Chondrocyte (in vitro differentiated cells): ENCODE results near the gene BATF2. TPM values are rescaled to one million over a fixed set of nuclear protein-coding genes. Genes with fewer than 3 reads are reported as not detected.
"Not testable (repeated sequence)": the region's sequence is repeated elsewhere in the genome, so short reads cannot be mapped to it uniquely, and the experiment has no call there.

ENCODE experiments used
- DNase-seq: peaks from one replicate; pipeline ENCODE4 v3.0.0; 2021; ENCODE audit warnings: mixed read lengths, low spot score
- H3K27ac Mint-ChIP-seq: one replicate; pipeline ENCODE4 v1.8.0; 2021; ENCODE audit warnings: mild to moderate bottlenecking, moderate library complexity, mixed read lengths; ENCODE audit not compliant: unreplicated experiment
- H3K27me3 Mint-ChIP-seq: 2 replicates; pipeline ENCODE4 v1.8.0; 2021; ENCODE audit warnings: low read depth, mixed read lengths
- H3K36me3 Mint-ChIP-seq: 2 replicates; pipeline ENCODE4 v1.8.0; 2021; ENCODE audit warnings: low read depth, mixed read lengths
- H3K4me1 Mint-ChIP-seq: 2 replicates; pipeline ENCODE4 v1.8.0; 2021; ENCODE audit warnings: low read depth, mild to moderate bottlenecking, mixed read lengths
- H3K4me3 Mint-ChIP-seq: one replicate; pipeline ENCODE4 v1.8.0; 2021; ENCODE audit warnings: mild to moderate bottlenecking, moderate library complexity, mixed read lengths; ENCODE audit not compliant: unreplicated experiment
- H3K9me3 Mint-ChIP-seq: 2 replicates; pipeline ENCODE4 v1.8.0; 2021; ENCODE audit warnings: low read depth, mixed read lengths
- CTCF ChIP-seq: fragments of 200-600 bp; sonication (generic); IDR thresholded peaks from 2 replicates; pipeline ENCODE4 v1.5.0; 2021; ENCODE audit warnings: antibody characterized with exemption, mild to moderate bottlenecking, moderate library complexity
- total RNA-seq: library from RNA; stranded (reverse); gene quantifications from 3 replicates; pipeline ENCODE4 v1.2.1, GENCODE V29; 2021

BATF2 gene
- total RNA-seq, 1 donor from 2014 or later = not detected

- Mint-ChIP-seq H3K27me3 (no peaks in the 10 kb centered on the region), H3K27ac (no peak overlapping the region), H3K36me3 (no peaks in the 10 kb centered on the region), H3K9me3 (no peaks in the 10 kb centered on the region), H3K4me3 (no peak overlapping the region), H3K4me1 (peaks cover 5% of the 10 kb centered on the region)
- no peak for DNase-seq
- TF ChIP-seq CTCF = no peak
Observed at GRCh38 chr11:64996327-64996709, 453 bp downstream of the BATF2 start.

GRCh38 chr11:64994318-64994717 is 2.5 kb downstream of the BATF2 start:
- no peak overlapping the region for H3K27ac Mint-ChIP-seq
- no peaks in the 10 kb centered on the region for H3K36me3 Mint-ChIP-seq
- H3K4me3 Mint-ChIP-seq = no peak overlapping the region
- peaks cover 11% of the 10 kb centered on the region for H3K4me1 Mint-ChIP-seq
- DNase-seq = no peak
- H3K9me3 Mint-ChIP-seq = no peaks in the 10 kb centered on the region
- H3K27me3 Mint-ChIP-seq = no peaks in the 10 kb centered on the region
- no peak for TF ChIP-seq CTCF

- TF ChIP-seq CTCF = no peak
- DNase-seq = no peak
- Mint-ChIP-seq H3K27ac (no peak overlapping the region), H3K27me3 (no peaks in the 10 kb centered on the region), H3K9me3 (no peaks in the 10 kb centered on the region), H3K4me1 (peaks cover 5% of the 10 kb centered on the region), H3K36me3 (no peaks in the 10 kb centered on the region), H3K4me3 (no peak overlapping the region)
Observed at GRCh38 chr11:64990222-64990923, 6.4 kb downstream of the BATF2 start.

GRCh38 chr11:64989416-64989815 is 7.4 kb downstream of the BATF2 start:
- TF ChIP-seq CTCF = no peak
- DNase-seq = no peak
- H3K4me1 Mint-ChIP-seq = peaks cover 5% of the 10 kb centered on the region
- no peaks in the 10 kb centered on the region for H3K36me3 Mint-ChIP-seq
- H3K27me3 Mint-ChIP-seq = peaks cover 3% of the 10 kb centered on the region
- no peak overlapping the region for H3K4me3 Mint-ChIP-seq
- H3K27ac Mint-ChIP-seq = no peak overlapping the region
- H3K9me3 Mint-ChIP-seq = no peaks in the 10 kb centered on the region

GRCh38 chr11:64987998-64988854 is 8.5 kb downstream of the BATF2 start:
- H3K27ac Mint-ChIP-seq = no peak overlapping the region
- peaks cover 3% of the 10 kb centered on the region for H3K27me3 Mint-ChIP-seq
- H3K36me3 Mint-ChIP-seq = no peaks in the 10 kb centered on the region
- no peaks in the 10 kb centered on the region for H3K9me3 Mint-ChIP-seq
- DNase-seq = no peak
- TF ChIP-seq CTCF = no peak
- H3K4me3 Mint-ChIP-seq = no peak overlapping the region
- H3K4me1 Mint-ChIP-seq = peaks cover 5% of the 10 kb centered on the region

GRCh38 chr11:64983339-64983738 is 13.4 kb downstream of the BATF2 start:
- not testable (repeated sequence) for DNase-seq, H3K4me1 Mint-ChIP-seq, H3K27ac Mint-ChIP-seq, H3K36me3 Mint-ChIP-seq, H3K4me3 Mint-ChIP-seq, H3K9me3 Mint-ChIP-seq
- peaks cover 21% of the 10 kb centered on the region for H3K27me3 Mint-ChIP-seq
